MM.1S (cell line): ENCODE measurements around the gene C1QTNF6.

Experiments used
- DNase-seq: peaks from one replicate; pipeline ENCODE4 v3.0.0-alpha.2; 2015
- H2AFZ ChIP-seq: fragments of 300-600 bp; sonication (generic); 2 replicates; pipeline ENCODE4 v1.6.0; 2016; ENCODE audit warnings: antibody characterized with exemption, low read length
- H3F3A ChIP-seq: fragments of 300-600 bp; sonication (generic); 2 replicates; pipeline ENCODE4 v1.6.1; 2016; ENCODE audit warnings: mild to moderate bottlenecking, antibody characterized with exemption, low read length, moderate library complexity, mixed read lengths; ENCODE audit not compliant: insufficient read depth
- H3K27ac ChIP-seq: fragments of 300-600 bp; sonication (generic); 2 replicates; pipeline ENCODE4 v1.5.1; 2016; ENCODE audit warnings: mild to moderate bottlenecking, low read length
- H3K27me3 ChIP-seq: fragments of 300-600 bp; sonication (generic); replicated peaks from 2 replicates; pipeline ENCODE4 v1.6.0; 2016; ENCODE audit warnings: low read length; ENCODE audit not compliant: insufficient read depth
- H3K36me3 ChIP-seq: fragments of 300-600 bp; sonication (generic); replicated peaks from 2 replicates; pipeline ENCODE4 v1.6.1; 2016; ENCODE audit warnings: mild to moderate bottlenecking, low read length, mixed read lengths; ENCODE audit not compliant: insufficient read depth
- H3K4me1 ChIP-seq: fragments of 300-600 bp; sonication (generic); 2 replicates; pipeline ENCODE4 v1.6.1; 2016; ENCODE audit warnings: low read length, mixed read lengths
- H3K4me2 ChIP-seq: fragments of 300-600 bp; sonication (generic); 2 replicates; pipeline ENCODE4 v1.6.0; 2016; ENCODE audit warnings: low read depth, low read length
- H3K4me3 ChIP-seq: fragments of 300-600 bp; sonication (generic); 2 replicates; pipeline ENCODE4 v1.5.1; 2016; ENCODE audit warnings: low read length, mixed read lengths
- H3K79me2 ChIP-seq: fragments of 300-600 bp; sonication (generic); 2 replicates; pipeline ENCODE4 v1.6.1; 2016; ENCODE audit warnings: mixed run types, low read length, mixed read lengths
- H3K9ac ChIP-seq: fragments of 300-600 bp; sonication (generic); 2 replicates; pipeline ENCODE4 v1.6.1; 2016; ENCODE audit warnings: low read length, mixed read lengths
- H3K9me2 ChIP-seq: fragments of 300-600 bp; sonication (generic); replicated peaks from 2 replicates; pipeline ENCODE4 v1.6.1; 2016; ENCODE audit warnings: mild to moderate bottlenecking, low read length, mixed read lengths; ENCODE audit not compliant: insufficient read depth
- H3K9me3 ChIP-seq: fragments of 300-600 bp; sonication (generic); replicated peaks from 2 replicates; pipeline ENCODE4 v1.6.1; 2016; ENCODE audit warnings: mild to moderate bottlenecking, low read length, mixed read lengths; ENCODE audit not compliant: insufficient read depth
- H4K20me1 ChIP-seq: fragments of 300-600 bp; sonication (generic); 2 replicates; pipeline ENCODE4 v1.6.1; 2016; ENCODE audit warnings: mild to moderate bottlenecking, low read length, moderate library complexity, mixed read lengths; ENCODE audit not compliant: insufficient read depth
- CTCF ChIP-seq: fragments of 300-600 bp; sonication (generic); IDR thresholded peaks from 2 replicates; pipeline ENCODE4 v1.5.1; 2016; ENCODE audit warnings: antibody characterized with exemption, low read length, mixed read lengths
- EZH2 ChIP-seq: fragments of 300-600 bp; sonication (generic); optimal IDR thresholded peaks from 2 replicates; pipeline ENCODE3; 2017; ENCODE audit warnings: low read depth, mild to moderate bottlenecking, antibody characterized with exemption, low read length, mixed read lengths
- EZH2phosphoT487 ChIP-seq: fragments of 300-600 bp; sonication (generic); IDR thresholded peaks from 2 replicates; pipeline ENCODE4 v1.6.1; 2018; ENCODE audit warnings: antibody characterized with exemption, low read length

Gene C1QTNF6

GRCh38 chr22:37192204-37192603 is 4.2 kb upstream of the C1QTNF6 start:
- H3K4me1 ChIP-seq = peaks cover 21% of the 10 kb centered on the region; the same call in 1 of the 2 replicates
- H3K36me3 ChIP-seq = no peaks in the 10 kb centered on the region
- H2AFZ ChIP-seq = no peak overlapping the region
- TF ChIP-seq EZH2phosphoT487 (no peak), EZH2 (no peak), CTCF (no peak)
- DNase-seq = no peak
- no peaks in the 10 kb centered on the region for H4K20me1 ChIP-seq
- no peak overlapping the region for H3K9ac ChIP-seq
- H3K9me2 ChIP-seq = no peaks in the 10 kb centered on the region
- no peak overlapping the region for H3K4me2 ChIP-seq
- H3K4me3 ChIP-seq = no peak overlapping the region
- no peaks in the 10 kb centered on the region for H3K27me3 ChIP-seq
- peaks cover 25% of the 10 kb centered on the region for H3F3A ChIP-seq
- no peaks in the 10 kb centered on the region for H3K79me2 ChIP-seq
- H3K9me3 ChIP-seq = no peaks in the 10 kb centered on the region
- H3K27ac ChIP-seq = no peak overlapping the region

- H3F3A ChIP-seq = peaks cover 32% of the 10 kb centered on the region
- H3K4me1 ChIP-seq = peaks cover 29% of the 10 kb centered on the region; the same call in 1 of the 2 replicates
- DNase-seq = no peak
- no peaks in the 10 kb centered on the region for H3K79me2 ChIP-seq
- H3K27me3 ChIP-seq = no peaks in the 10 kb centered on the region
- no peaks in the 10 kb centered on the region for H3K36me3 ChIP-seq
- no peak overlapping the region for H3K27ac ChIP-seq
- no peak overlapping the region for H3K4me3 ChIP-seq
- no peak overlapping the region for H3K4me2 ChIP-seq
- no peaks in the 10 kb centered on the region for H4K20me1 ChIP-seq
- TF ChIP-seq EZH2phosphoT487 (no peak), EZH2 (no peak), CTCF (no peak)
- no peaks in the 10 kb centered on the region for H3K9me3 ChIP-seq
- H2AFZ ChIP-seq = no peak overlapping the region
- H3K9me2 ChIP-seq = no peaks in the 10 kb centered on the region
- no peak overlapping the region for H3K9ac ChIP-seq
Observed at GRCh38 chr22:37190262-37190780, 2.3 kb upstream of the C1QTNF6 start.

GRCh38 chr22:37188901-37189466 is 937 bp upstream of the C1QTNF6 start:
- peaks cover 20% of the 10 kb centered on the region for H3F3A ChIP-seq
- no peak for DNase-seq
- H3K27me3 ChIP-seq = no peaks in the 10 kb centered on the region
- no peak overlapping the region for H3K9ac ChIP-seq
- TF ChIP-seq EZH2phosphoT487 (no peak), EZH2 (no peak), CTCF (no peak)
- H3K79me2 ChIP-seq = no peaks in the 10 kb centered on the region
- H3K9me3 ChIP-seq = no peaks in the 10 kb centered on the region
- no peaks in the 10 kb centered on the region for H3K9me2 ChIP-seq
- no peak overlapping the region for H3K4me3 ChIP-seq
- no peak overlapping the region for H2AFZ ChIP-seq
- H3K4me1 ChIP-seq = peaks cover 19% of the 10 kb centered on the region; the same call in 1 of the 2 replicates
- no peaks in the 10 kb centered on the region for H3K36me3 ChIP-seq
- no peak overlapping the region for H3K27ac ChIP-seq
- H3K4me2 ChIP-seq = no peak overlapping the region
- H4K20me1 ChIP-seq = no peaks in the 10 kb centered on the region
